ENCODE results near the gene C14orf132.

C14orf132 gene

DNA sequence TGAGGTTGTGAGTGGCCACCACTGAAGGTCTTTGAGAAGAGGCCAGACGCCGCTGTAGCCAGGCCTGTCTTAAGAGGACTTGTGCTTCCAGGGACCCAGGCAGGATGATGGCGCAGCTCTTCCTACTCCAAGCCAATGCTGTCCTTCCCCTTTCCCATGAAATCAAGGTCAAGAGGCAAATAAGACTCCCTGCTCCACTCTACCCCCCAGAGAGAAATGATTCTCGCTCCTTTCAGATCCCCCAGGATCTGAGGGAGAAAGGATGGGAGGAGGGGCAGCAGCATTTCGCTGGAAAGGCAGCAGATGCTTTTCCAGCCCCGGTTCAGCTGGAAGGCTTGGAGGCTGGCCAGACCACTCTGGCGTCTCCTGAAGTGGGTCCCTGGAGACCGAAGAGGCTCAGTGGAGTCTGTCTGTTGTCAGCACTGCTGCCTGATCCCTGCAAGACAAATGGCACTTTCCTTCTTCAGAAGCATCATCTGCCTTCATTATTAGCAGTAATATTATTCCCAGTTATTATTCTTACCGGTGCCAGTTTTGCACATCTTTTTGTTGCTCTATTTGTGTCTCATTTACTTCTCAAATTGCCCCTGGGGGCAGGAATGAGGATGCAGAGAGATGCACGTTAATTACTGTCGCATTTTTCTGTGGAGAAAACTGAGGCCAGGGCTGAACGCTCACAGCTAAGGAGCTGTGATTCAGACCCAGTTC lies 51.4 kb downstream of the C14orf132 start:
- Histone ChIP-seq H3K9ac (ENCODE audit: low read length) (no peak overlapping the region), H3K36me3 (ENCODE audit: control insufficient read depth, insufficient read depth, low read length) (no peaks in the 10 kb centered on the region), H3K4me3 (ENCODE audit: low read length) (no peak overlapping the region), H3K9me3 (ENCODE audit: control insufficient read depth, low read length) (no peaks in the 10 kb centered on the region), H3K27me3 (ENCODE audit: control insufficient read depth, insufficient read depth, low read length) (no peaks in the 10 kb centered on the region), H3K4me1 (ENCODE audit: control insufficient read depth, insufficient read depth, low read length) (peaks cover 3% of the 10 kb centered on the region)

- Histone ChIP-seq H3K36me3 (ENCODE audit: control insufficient read depth, insufficient read depth, low read length) (no peaks in the 10 kb centered on the region), H3K4me3 (ENCODE audit: low read length) (no peak overlapping the region), H3K4me1 (ENCODE audit: control insufficient read depth, insufficient read depth, low read length) (peaks cover 7% of the 10 kb centered on the region), H3K9ac (ENCODE audit: low read length) (no peak overlapping the region), H3K9me3 (ENCODE audit: control insufficient read depth, low read length) (no peaks in the 10 kb centered on the region), H3K27me3 (ENCODE audit: control insufficient read depth, insufficient read depth, low read length) (no peaks in the 10 kb centered on the region)
Observed at GRCh38 chr14:96091149-96091693, 52.1 kb downstream of the C14orf132 start.

DNA sequence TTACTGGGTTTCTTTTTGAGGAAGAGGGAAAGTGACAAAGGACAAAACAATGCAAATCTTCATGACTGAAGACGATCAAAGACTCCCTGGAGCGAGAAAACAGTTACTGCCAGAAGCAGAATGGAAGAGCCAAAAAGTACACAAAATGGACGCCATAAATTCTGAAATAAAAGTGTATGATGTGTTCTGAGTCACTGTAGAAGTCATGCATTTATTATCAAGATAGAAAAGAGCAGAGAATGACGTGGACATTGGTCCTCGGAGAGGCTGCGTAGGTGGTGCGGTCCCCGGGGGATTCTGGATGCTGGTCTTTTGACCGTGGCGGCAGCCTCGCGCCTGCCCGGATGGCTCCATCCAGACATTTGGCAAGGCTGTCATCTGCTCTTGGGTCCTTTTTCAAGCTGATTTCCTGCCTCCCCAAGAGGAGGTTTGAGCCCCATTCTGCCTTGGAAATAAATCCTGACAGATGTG lies 52.8 kb downstream of the C14orf132 start:
- H3K4me3 ChIP-seq (ENCODE audit: low read length) = no peak overlapping the region
- peaks cover 7% of the 10 kb centered on the region for H3K4me1 ChIP-seq (ENCODE audit: control insufficient read depth, insufficient read depth, low read length)
- H3K9ac ChIP-seq (ENCODE audit: low read length) = no peak overlapping the region
- no peaks in the 10 kb centered on the region for H3K9me3 ChIP-seq (ENCODE audit: control insufficient read depth, low read length)
- no peaks in the 10 kb centered on the region for H3K36me3 ChIP-seq (ENCODE audit: control insufficient read depth, insufficient read depth, low read length)
- no peaks in the 10 kb centered on the region for H3K27me3 ChIP-seq (ENCODE audit: control insufficient read depth, insufficient read depth, low read length)

GRCh38 chr14:96092936-96093335 lies 53.8 kb downstream of the C14orf132 start:
- H3K4me3 ChIP-seq (ENCODE audit: low read length) = no peak overlapping the region
- no peaks in the 10 kb centered on the region for H3K9me3 ChIP-seq (ENCODE audit: control insufficient read depth, low read length)
- H3K36me3 ChIP-seq (ENCODE audit: control insufficient read depth, insufficient read depth, low read length) = no peaks in the 10 kb centered on the region
- no peak overlapping the region for H3K9ac ChIP-seq (ENCODE audit: low read length)
- peaks cover 7% of the 10 kb centered on the region for H3K4me1 ChIP-seq (ENCODE audit: control insufficient read depth, insufficient read depth, low read length)
- no peaks in the 10 kb centered on the region for H3K27me3 ChIP-seq (ENCODE audit: control insufficient read depth, insufficient read depth, low read length)

DNA sequence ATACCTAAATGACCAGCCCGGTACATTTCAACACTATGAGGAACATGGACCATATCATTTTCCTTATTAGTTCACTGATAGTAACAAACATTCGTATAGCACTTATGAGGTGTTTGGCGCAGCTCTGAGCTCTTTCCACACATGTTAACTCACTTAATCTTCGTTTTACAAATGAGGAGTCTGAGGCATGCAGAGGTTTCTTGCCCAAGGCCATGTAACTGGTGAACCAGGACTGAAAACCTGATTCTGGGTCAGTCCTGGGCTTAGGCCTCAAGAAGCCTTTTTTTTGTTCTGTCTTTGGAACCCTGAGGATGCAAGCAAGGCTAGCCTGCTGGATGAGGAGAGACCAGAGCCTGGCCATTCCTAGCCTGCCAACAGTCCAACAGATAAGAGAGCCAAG lies 55.0 kb downstream of the C14orf132 start:
- H3K4me3 ChIP-seq (ENCODE audit: low read length) = no peak overlapping the region
- no peaks in the 10 kb centered on the region for H3K36me3 ChIP-seq (ENCODE audit: control insufficient read depth, insufficient read depth, low read length)

DNA sequence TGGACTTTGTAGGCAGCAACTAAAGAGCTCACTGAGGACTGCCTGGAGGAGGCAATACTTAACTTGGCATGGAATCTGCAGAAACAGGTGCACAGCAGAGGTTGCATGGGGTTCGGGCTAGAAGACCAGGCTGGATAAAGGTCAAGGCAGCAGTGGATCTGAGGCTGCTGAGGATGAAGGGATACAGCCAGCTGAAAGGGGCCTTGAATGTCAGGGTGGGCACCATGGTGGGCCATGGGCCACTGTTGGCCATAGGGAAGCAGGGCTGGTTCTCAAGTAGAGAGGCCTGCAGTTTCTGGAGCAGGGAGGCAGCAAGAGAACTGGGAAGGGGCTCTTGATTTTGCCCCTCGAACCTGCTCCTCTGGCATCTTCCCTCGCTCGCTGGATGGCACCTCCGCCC lies 55.5 kb downstream of the C14orf132 start:
- Histone ChIP-seq H3K9ac (ENCODE audit: low read length) (no peak overlapping the region), H3K36me3 (ENCODE audit: control insufficient read depth, insufficient read depth, low read length) (no peaks in the 10 kb centered on the region), H3K4me1 (ENCODE audit: control insufficient read depth, insufficient read depth, low read length) (peaks cover 7% of the 10 kb centered on the region), H3K4me3 (ENCODE audit: low read length) (no peak overlapping the region), H3K9me3 (ENCODE audit: control insufficient read depth, low read length) (no peaks in the 10 kb centered on the region), H3K27me3 (ENCODE audit: control insufficient read depth, insufficient read depth, low read length) (no peaks in the 10 kb centered on the region)

More for the DNA sequence above, 55.0 kb downstream of the C14orf132 start:
- H3K9me3 ChIP-seq (ENCODE audit: control insufficient read depth, low read length) = no peaks in the 10 kb centered on the region
- H3K27me3 ChIP-seq (ENCODE audit: control insufficient read depth, insufficient read depth, low read length) = no peaks in the 10 kb centered on the region
- peaks cover 7% of the 10 kb centered on the region for H3K4me1 ChIP-seq (ENCODE audit: control insufficient read depth, insufficient read depth, low read length)
- no peak overlapping the region for H3K9ac ChIP-seq (ENCODE audit: low read length)

GRCh38 chr14:96095058-96095457 lies 55.9 kb downstream of the C14orf132 start:
- no peaks in the 10 kb centered on the region for H3K36me3 ChIP-seq (ENCODE audit: control insufficient read depth, insufficient read depth, low read length)
- no peak overlapping the region for H3K4me3 ChIP-seq (ENCODE audit: low read length)
- no peaks in the 10 kb centered on the region for H3K27me3 ChIP-seq (ENCODE audit: control insufficient read depth, insufficient read depth, low read length)
- peaks cover 7% of the 10 kb centered on the region for H3K4me1 ChIP-seq (ENCODE audit: control insufficient read depth, insufficient read depth, low read length)
- no peaks in the 10 kb centered on the region for H3K9me3 ChIP-seq (ENCODE audit: control insufficient read depth, low read length)
- no peak overlapping the region for H3K9ac ChIP-seq (ENCODE audit: low read length)

GRCh38 chr14:96095581-96096476 lies 56.7 kb downstream of the C14orf132 start:
- no peaks in the 10 kb centered on the region for H3K36me3 ChIP-seq (ENCODE audit: control insufficient read depth, insufficient read depth, low read length)
- no peaks in the 10 kb centered on the region for H3K9me3 ChIP-seq (ENCODE audit: control insufficient read depth, low read length)
- H3K27me3 ChIP-seq (ENCODE audit: control insufficient read depth, insufficient read depth, low read length) = no peaks in the 10 kb centered on the region
- peaks cover 13% of the 10 kb centered on the region for H3K4me1 ChIP-seq (ENCODE audit: control insufficient read depth, insufficient read depth, low read length)
- H3K4me3 ChIP-seq (ENCODE audit: low read length) = no peak overlapping the region
- no peak overlapping the region for H3K9ac ChIP-seq (ENCODE audit: low read length)

- Histone ChIP-seq H3K9me3 (ENCODE audit: control insufficient read depth, low read length) (no peaks in the 10 kb centered on the region), H3K4me1 (ENCODE audit: control insufficient read depth, insufficient read depth, low read length) (peaks cover 18% of the 10 kb centered on the region), H3K27me3 (ENCODE audit: control insufficient read depth, insufficient read depth, low read length) (no peaks in the 10 kb centered on the region), H3K4me3 (ENCODE audit: low read length) (no peak overlapping the region), H3K36me3 (ENCODE audit: control insufficient read depth, insufficient read depth, low read length) (no peaks in the 10 kb centered on the region), H3K9ac (ENCODE audit: low read length) (no peak overlapping the region)
Observed at GRCh38 chr14:96096639-96097610, 57.8 kb downstream of the C14orf132 start.

GRCh38 chr14:96097752-96098151 lies 58.6 kb downstream of the C14orf132 start:
- no peaks in the 10 kb centered on the region for H3K27me3 ChIP-seq (ENCODE audit: control insufficient read depth, insufficient read depth, low read length)
- H3K9me3 ChIP-seq (ENCODE audit: control insufficient read depth, low read length) = no peaks in the 10 kb centered on the region
- H3K4me3 ChIP-seq (ENCODE audit: low read length) = no peak overlapping the region
- H3K36me3 ChIP-seq (ENCODE audit: control insufficient read depth, insufficient read depth, low read length) = no peaks in the 10 kb centered on the region
- peaks cover 18% of the 10 kb centered on the region for H3K4me1 ChIP-seq (ENCODE audit: control insufficient read depth, insufficient read depth, low read length)
- H3K9ac ChIP-seq (ENCODE audit: low read length) = no peak overlapping the region

- no peaks in the 10 kb centered on the region for H3K27me3 ChIP-seq (ENCODE audit: control insufficient read depth, insufficient read depth, low read length)
- no peak overlapping the region for H3K4me3 ChIP-seq (ENCODE audit: low read length)
Observed at GRCh38 chr14:96098309-96098998, 59.3 kb downstream of the C14orf132 start.

More at GRCh38 chr14:96098309-96098998, 59.3 kb downstream of the C14orf132 start:
- Histone ChIP-seq H3K4me1 (ENCODE audit: control insufficient read depth, insufficient read depth, low read length) (peaks cover 18% of the 10 kb centered on the region), H3K9ac (ENCODE audit: low read length) (no peak overlapping the region), H3K9me3 (ENCODE audit: control insufficient read depth, low read length) (no peaks in the 10 kb centered on the region), H3K36me3 (ENCODE audit: control insufficient read depth, insufficient read depth, low read length) (no peaks in the 10 kb centered on the region)
